H1 (cell line): ENCODE measurements around the gene TOP2B. TPM values are rescaled to one million over a fixed set of nuclear protein-coding genes. Genes with fewer than 3 reads are reported as not detected.

Source experiments
- CEBPB ChIP-seq: IDR thresholded peaks from 2 replicates; pipeline ENCODE4 v1.6.1; 2012; ENCODE audit warnings: low read depth, low read length
- HDAC6 ChIP-seq: IDR thresholded peaks from one replicate; pipeline ENCODE4 v1.7.1; 2012; ENCODE audit warnings: low read depth, mild to moderate bottlenecking, inconsistent platforms, low read length, moderate library complexity
- polyA plus RNA-seq, 7 experiments: library from polyadenylated mRNA; depleted of rRNA in 3 of 7; stranded (reverse) in 5 of 7; unstranded in 2 of 7; fragments of >200 nt in 5 of 7; fragments of 200-250 nt in 2 of 7; gene quantifications; 1 replicate in 5 of 7; 2 replicates in 1 of 7; 4 replicates in 1 of 7; pipeline versions ENCODE4 v1.2.1 to v1.2.3, GENCODE V29; 2011 to 2013; ENCODE audit warnings: missing spikeins in 2 of 7, mixed read lengths in 2 of 7
- total RNA-seq: library from RNA; stranded (reverse); fragmentation: NEBNext Ultra II Directional; extraction: Animal tissue kit (Norgen Biotek cat#: 25700); gene quantifications from 2 replicates; pipeline ENCODE4 v1.2.1, GENCODE V29; 2021
- TF ChIP-seq, protein P1 (sequence below), 3 experiments: IDR thresholded peaks; 1 replicate in 2 of 3; 2 replicates in 1 of 3; pipeline versions ENCODE4 v1.5.1 to v1.6.1; 2011; ENCODE audit warnings: low read length in 3 of 3, mild to moderate bottlenecking in 3 of 3, inconsistent platforms in 2 of 3, low read depth in 1 of 3, moderate library complexity in 1 of 3; ENCODE audit not compliant: insufficient read depth in 1 of 3; ENCODE audit errors: control extremely low read depth in 1 of 3
- TF ChIP-seq, protein P2 (sequence below): fragments of 300-600 bp; sonication (generic); IDR thresholded peaks from 2 replicates; pipeline ENCODE4 v1.7.1; 2012; ENCODE audit warnings: low read length, moderate library complexity, mild to moderate bottlenecking, inconsistent platforms; ENCODE audit not compliant: insufficient replicate concordance
- TF ChIP-seq, protein P3 (sequence below): IDR thresholded peaks from 2 replicates; pipeline ENCODE4 v1.6.1; 2011; ENCODE audit warnings: low read length, improper control_type of control experiment

Gene TOP2B
- total and polyA plus RNA-seq, 2 of the 8 experiments (the other 6 are each of a cell fraction or from before 2014, with no cell fraction given), result 34.9 to 206 TPM

DNA sequence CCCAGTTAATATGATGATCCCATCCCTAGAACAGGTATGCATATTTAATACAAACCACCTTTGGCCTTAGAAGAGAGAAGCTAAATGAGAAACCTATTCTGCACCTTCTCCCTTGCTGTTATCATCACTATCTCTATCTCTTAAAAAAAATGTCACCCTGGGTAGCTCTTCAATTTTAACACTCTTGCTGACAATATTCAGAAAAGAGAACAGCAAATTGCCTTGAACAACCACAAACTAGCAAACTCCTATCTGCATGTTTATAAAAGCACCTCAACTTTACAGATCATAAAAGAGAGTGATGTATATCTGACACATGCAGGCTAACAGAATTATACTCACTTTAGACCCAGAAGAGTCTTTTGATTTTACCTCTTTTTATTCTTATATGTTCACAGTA, 7.4 kb downstream of the TOP2B start (continued):
- TF ChIP-seq, protein P1, sequence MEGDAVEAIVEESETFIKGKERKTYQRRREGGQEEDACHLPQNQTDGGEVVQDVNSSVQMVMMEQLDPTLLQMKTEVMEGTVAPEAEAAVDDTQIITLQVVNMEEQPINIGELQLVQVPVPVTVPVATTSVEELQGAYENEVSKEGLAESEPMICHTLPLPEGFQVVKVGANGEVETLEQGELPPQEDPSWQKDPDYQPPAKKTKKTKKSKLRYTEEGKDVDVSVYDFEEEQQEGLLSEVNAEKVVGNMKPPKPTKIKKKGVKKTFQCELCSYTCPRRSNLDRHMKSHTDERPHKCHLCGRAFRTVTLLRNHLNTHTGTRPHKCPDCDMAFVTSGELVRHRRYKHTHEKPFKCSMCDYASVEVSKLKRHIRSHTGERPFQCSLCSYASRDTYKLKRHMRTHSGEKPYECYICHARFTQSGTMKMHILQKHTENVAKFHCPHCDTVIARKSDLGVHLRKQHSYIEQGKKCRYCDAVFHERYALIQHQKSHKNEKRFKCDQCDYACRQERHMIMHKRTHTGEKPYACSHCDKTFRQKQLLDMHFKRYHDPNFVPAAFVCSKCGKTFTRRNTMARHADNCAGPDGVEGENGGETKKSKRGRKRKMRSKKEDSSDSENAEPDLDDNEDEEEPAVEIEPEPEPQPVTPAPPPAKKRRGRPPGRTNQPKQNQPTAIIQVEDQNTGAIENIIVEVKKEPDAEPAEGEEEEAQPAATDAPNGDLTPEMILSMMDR (IDR thresholded peaks at IDR 0.05; ENCODE audit: control extremely low read depth in 1 of 3, insufficient read depth in 1 of 3, low read depth in 1 of 3, low read length in 3 of 3), result no peak
- TF ChIP-seq, protein P2, sequence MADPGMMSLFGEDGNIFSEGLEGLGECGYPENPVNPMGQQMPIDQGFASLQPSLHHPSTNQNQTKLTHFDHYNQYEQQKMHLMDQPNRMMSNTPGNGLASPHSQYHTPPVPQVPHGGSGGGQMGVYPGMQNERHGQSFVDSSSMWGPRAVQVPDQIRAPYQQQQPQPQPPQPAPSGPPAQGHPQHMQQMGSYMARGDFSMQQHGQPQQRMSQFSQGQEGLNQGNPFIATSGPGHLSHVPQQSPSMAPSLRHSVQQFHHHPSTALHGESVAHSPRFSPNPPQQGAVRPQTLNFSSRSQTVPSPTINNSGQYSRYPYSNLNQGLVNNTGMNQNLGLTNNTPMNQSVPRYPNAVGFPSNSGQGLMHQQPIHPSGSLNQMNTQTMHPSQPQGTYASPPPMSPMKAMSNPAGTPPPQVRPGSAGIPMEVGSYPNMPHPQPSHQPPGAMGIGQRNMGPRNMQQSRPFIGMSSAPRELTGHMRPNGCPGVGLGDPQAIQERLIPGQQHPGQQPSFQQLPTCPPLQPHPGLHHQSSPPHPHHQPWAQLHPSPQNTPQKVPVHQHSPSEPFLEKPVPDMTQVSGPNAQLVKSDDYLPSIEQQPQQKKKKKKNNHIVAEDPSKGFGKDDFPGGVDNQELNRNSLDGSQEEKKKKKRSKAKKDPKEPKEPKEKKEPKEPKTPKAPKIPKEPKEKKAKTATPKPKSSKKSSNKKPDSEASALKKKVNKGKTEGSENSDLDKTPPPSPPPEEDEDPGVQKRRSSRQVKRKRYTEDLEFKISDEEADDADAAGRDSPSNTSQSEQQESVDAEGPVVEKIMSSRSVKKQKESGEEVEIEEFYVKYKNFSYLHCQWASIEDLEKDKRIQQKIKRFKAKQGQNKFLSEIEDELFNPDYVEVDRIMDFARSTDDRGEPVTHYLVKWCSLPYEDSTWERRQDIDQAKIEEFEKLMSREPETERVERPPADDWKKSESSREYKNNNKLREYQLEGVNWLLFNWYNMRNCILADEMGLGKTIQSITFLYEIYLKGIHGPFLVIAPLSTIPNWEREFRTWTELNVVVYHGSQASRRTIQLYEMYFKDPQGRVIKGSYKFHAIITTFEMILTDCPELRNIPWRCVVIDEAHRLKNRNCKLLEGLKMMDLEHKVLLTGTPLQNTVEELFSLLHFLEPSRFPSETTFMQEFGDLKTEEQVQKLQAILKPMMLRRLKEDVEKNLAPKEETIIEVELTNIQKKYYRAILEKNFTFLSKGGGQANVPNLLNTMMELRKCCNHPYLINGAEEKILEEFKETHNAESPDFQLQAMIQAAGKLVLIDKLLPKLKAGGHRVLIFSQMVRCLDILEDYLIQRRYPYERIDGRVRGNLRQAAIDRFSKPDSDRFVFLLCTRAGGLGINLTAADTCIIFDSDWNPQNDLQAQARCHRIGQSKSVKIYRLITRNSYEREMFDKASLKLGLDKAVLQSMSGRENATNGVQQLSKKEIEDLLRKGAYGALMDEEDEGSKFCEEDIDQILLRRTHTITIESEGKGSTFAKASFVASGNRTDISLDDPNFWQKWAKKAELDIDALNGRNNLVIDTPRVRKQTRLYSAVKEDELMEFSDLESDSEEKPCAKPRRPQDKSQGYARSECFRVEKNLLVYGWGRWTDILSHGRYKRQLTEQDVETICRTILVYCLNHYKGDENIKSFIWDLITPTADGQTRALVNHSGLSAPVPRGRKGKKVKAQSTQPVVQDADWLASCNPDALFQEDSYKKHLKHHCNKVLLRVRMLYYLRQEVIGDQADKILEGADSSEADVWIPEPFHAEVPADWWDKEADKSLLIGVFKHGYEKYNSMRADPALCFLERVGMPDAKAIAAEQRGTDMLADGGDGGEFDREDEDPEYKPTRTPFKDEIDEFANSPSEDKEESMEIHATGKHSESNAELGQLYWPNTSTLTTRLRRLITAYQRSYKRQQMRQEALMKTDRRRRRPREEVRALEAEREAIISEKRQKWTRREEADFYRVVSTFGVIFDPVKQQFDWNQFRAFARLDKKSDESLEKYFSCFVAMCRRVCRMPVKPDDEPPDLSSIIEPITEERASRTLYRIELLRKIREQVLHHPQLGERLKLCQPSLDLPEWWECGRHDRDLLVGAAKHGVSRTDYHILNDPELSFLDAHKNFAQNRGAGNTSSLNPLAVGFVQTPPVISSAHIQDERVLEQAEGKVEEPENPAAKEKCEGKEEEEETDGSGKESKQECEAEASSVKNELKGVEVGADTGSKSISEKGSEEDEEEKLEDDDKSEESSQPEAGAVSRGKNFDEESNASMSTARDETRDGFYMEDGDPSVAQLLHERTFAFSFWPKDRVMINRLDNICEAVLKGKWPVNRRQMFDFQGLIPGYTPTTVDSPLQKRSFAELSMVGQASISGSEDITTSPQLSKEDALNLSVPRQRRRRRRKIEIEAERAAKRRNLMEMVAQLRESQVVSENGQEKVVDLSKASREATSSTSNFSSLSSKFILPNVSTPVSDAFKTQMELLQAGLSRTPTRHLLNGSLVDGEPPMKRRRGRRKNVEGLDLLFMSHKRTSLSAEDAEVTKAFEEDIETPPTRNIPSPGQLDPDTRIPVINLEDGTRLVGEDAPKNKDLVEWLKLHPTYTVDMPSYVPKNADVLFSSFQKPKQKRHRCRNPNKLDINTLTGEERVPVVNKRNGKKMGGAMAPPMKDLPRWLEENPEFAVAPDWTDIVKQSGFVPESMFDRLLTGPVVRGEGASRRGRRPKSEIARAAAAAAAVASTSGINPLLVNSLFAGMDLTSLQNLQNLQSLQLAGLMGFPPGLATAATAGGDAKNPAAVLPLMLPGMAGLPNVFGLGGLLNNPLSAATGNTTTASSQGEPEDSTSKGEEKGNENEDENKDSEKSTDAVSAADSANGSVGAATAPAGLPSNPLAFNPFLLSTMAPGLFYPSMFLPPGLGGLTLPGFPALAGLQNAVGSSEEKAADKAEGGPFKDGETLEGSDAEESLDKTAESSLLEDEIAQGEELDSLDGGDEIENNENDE, result no peak
- TF ChIP-seq HDAC6 (no peak), CEBPB (no peak)
- TF ChIP-seq, protein P3, sequence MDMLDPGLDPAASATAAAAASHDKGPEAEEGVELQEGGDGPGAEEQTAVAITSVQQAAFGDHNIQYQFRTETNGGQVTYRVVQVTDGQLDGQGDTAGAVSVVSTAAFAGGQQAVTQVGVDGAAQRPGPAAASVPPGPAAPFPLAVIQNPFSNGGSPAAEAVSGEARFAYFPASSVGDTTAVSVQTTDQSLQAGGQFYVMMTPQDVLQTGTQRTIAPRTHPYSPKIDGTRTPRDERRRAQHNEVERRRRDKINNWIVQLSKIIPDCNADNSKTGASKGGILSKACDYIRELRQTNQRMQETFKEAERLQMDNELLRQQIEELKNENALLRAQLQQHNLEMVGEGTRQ, result no peak
